ENCODE measurements around the gene CD164L2. TPM values are rescaled to one million over a fixed set of nuclear protein-coding genes. Genes with fewer than 3 reads are reported as not detected.

CD164L2 gene
- total RNA-seq, 2 donors from 2014 or later, result not detected

DNA sequence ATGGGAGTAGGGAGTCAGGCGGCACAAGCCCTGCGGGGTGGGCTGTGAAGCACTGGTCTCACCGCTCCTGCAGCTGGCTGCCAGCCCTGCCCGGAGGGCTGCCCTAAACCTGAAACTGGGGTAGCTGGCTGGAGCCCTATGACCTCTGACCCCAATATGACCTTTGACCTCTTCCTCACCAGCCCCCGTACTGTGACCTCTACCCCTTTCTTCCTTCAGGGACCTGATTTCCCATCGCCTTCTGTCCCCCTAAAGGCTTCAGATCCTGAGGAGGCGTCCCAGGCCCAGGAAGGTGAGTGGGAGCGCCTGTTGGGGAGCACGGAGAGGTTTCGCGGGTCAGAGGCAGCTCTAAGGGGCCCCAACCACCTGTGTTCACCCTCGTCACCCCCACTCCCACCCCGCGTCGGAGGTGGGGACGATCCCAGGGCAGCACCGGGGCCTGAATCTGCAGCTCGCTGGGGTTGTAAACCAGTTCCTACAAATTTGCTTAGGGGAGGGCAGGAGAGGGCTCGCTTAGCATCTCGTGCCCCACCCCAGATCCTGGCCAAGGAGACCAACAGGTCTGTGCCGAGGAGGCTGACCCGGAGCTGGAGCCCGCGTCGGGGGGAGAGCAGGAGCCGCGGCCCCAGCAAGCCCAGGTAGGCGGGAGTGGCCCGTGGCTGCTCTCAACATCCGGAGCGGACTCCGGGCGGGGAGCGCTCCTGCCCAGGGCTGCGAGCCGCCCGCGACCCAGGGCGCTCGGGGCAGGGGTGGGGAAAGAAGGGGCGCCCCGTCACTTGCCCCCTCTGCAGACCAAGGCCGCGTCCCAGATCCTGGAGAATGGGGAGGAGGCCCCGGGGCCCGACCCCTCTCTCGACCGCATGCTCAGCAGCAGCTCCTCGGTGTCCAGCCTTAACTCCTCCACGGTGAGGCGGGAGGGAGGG, 34.0 kb downstream of the CD164L2 start:
- ATAC-seq, result peak; percentile 76 to 78
- no peak for DNase-seq (ENCODE audit: low spot score in 2 of 2)
- Mint-ChIP-seq H3K36me3 (no peaks in the 10 kb centered on the region), H3K9me3 (no peaks in the 10 kb centered on the region), H3K27ac (no peak overlapping the region)

DNA sequence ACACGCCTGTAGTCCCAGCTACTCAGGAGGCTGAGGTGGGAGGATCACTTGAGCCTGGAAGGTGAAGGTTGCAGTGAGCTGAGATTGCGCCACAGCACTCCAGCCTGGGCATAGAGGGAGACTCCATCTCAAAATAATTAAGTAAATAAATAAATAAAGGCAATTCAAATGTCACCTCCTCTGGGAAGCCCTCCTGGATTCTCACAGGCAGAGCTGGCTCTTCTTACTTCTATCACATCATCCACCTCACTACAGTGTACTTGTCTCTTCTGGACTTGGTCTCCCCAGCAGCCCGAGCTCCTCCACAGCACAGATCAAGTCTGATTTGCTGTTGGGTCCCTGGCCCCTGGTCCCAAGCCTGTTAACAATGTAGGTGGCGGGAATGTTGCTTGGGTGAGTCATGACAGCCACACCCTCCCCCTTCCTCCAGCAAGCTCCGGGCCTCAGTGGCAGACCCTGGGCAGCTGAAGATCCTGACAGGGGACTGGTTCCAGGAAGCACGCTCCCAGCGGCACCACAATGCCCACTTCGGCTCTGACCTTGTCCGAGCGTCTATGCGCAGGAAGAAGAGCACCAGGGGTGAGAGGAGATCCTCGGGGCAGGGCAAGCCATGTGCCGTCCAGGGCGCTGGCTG, 36.0 kb downstream of the CD164L2 start:
- DNase-seq (ENCODE audit: low spot score in 2 of 2), result no peak
- no peaks in the 10 kb centered on the region for H3K9me3 Mint-ChIP-seq
- peaks cover 0 to 7% of the 10 kb centered on the region in 2 donors for H3K36me3 Mint-ChIP-seq
- H3K27ac Mint-ChIP-seq, result no peak overlapping the region
- ATAC-seq, result no peak

DNA sequence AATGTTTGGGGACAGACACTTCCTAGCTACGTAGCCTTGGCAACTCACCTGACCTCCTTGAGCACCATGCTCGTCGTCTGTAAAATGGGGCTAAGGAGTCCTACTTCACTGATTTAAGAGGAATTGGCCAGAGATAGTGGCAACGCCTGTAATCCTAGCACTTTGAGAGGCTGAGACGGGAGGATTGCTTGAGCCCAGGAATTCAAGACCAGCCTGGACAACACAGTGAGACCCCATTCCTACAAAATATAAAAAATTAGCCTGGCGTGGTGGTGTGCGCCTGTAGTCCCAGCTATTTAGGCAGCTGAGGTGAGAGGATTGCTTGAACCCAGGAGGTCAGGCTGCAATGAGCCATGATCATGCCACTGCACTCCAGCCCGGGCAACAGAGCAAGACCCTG, 36.8 kb downstream of the CD164L2 start:
- peaks cover 0 to 8% of the 10 kb centered on the region in 2 donors for H3K36me3 Mint-ChIP-seq
- DNase-seq (ENCODE audit: low spot score in 2 of 2) (no peak), ATAC-seq (no peak)
- H3K27ac Mint-ChIP-seq, result peak overlapping the region in 1 of 2 donors; percentile 41
- no peaks in the 10 kb centered on the region for H3K9me3 Mint-ChIP-seq

DNA sequence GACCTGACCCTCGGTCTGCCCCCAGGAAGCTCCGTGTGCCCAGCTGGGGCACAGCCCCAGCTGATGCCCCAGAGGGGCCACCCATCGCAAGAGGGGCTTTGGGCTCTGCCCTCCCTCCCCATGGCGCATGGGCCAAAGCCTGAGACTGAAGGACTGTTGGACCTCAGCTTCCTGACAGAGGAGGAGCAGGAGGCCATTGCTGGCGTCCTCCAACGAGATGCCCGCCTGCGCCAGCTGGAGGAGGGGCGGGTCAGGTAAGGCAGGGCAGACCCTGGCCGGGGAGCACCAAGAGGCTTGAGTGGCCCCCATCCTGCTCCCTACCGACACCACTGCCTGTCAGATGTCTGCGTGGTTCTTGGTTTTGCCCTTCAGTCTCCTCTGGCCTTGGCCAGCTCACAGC, 37.9 kb downstream of the CD164L2 start:
- no peak for ATAC-seq
- peaks cover 0 to 8% of the 10 kb centered on the region in 2 donors for H3K36me3 Mint-ChIP-seq
- H3K9me3 Mint-ChIP-seq, result no peaks in the 10 kb centered on the region
- no peak for DNase-seq (ENCODE audit: low spot score in 2 of 2)
- peak overlapping the region; percentile 33 to 88 for H3K27ac Mint-ChIP-seq

DNA sequence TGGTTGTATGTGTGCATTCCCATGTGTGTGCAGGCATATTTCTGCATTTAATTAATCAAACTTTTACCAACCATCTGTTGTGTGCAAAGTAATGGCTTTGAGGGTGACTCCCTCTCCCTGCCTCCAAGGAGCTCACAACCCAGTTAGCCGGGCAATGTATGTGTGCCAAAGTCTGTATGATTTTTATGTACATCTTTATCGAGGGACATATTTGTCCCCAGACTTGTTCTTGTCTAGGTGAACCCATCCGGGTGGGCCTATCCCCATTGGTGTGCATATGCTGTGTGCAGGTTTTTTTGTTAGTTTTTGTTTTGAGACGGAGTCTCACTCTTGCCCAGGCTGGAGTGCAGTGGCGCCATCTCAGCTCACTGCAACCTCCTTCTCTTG, 39.5 kb downstream of the CD164L2 start:
- Mint-ChIP-seq H3K36me3 (peaks cover 0 to 8% of the 10 kb centered on the region in 2 donors), H3K9me3 (no peaks in the 10 kb centered on the region), H3K27ac (peak overlapping the region; percentile 77 to 93)
- ATAC-seq (no peak), DNase-seq (ENCODE audit: low spot score in 2 of 2) (no peak)

DNA sequence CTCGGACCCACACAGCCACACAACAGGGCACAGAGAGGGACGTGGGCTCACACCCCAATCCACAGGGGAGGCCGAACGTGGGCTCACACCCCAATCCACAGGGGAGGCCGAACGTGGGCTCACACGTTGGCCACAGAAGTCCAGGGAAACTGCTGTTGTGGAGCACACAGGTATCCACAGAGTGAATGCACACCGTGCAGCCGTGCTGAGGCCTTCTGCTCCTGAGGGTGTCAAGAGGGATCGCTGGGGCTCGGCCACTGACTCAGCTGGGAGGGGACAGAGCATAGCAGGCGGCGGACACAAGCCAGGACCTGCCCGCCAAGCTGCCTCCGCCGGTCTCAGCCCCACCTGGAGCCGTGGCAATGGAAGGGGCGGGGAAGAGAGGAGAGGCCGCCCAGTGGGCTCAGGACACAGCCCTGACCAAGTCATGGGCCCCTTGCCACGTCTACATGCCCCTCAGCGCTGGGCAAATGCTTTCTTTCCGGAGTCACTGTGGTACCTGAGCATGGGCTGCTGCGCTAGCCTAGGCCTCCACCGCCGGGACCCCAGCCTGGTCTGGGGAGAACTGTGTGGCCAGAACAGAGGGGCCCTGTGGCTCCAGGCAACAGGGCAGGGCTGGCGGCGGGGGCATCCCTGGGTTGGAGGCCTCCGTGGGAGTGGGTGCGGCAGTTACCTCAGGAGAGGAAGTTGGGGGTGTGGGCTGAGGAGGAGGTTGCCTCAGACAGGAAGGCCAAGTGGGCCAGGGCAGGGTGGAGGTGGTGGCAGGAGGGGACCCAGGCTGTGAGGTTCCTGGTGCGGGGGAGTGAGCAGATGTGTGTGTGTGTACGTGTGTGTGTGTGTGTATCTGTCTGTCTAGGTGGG, 40.1 kb downstream of the CD164L2 start:
- Mint-ChIP-seq H3K36me3 (peaks cover 0 to 8% of the 10 kb centered on the region in 2 donors), H3K9me3 (no peaks in the 10 kb centered on the region), H3K27ac (peak overlapping the region; percentile 77 to 93)
- peak in 1 of 2 donors; percentile 51 for DNase-seq (ENCODE audit: low spot score in 2 of 2)
- ATAC-seq, result peak; percentile 55 to 57

DNA sequence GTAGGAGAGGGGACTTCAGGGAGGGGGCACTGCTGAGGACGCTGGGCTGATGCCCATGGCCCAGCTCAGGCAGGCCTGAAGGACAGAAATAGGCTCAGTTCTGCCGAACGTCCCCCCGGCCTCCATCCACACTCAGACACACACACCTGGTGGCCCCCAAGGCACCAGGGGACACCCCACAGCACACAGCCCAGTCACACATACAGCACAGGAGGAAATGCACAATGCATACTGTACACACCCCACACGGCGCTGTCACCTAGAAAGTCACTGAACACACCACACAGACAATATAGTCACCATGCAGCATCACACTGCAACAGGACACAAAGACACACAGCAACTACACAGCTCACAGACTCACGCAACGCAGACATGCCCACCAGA, 40.7 kb downstream of the CD164L2 start:
- no peak for DNase-seq (ENCODE audit: low spot score in 2 of 2)
- peak overlapping the region; percentile 77 to 93 for H3K27ac Mint-ChIP-seq
- no peaks in the 10 kb centered on the region for H3K9me3 Mint-ChIP-seq
- peak; percentile 63 to 74 for ATAC-seq
- H3K36me3 Mint-ChIP-seq, result peaks cover 0 to 8% of the 10 kb centered on the region in 2 donors

DNA sequence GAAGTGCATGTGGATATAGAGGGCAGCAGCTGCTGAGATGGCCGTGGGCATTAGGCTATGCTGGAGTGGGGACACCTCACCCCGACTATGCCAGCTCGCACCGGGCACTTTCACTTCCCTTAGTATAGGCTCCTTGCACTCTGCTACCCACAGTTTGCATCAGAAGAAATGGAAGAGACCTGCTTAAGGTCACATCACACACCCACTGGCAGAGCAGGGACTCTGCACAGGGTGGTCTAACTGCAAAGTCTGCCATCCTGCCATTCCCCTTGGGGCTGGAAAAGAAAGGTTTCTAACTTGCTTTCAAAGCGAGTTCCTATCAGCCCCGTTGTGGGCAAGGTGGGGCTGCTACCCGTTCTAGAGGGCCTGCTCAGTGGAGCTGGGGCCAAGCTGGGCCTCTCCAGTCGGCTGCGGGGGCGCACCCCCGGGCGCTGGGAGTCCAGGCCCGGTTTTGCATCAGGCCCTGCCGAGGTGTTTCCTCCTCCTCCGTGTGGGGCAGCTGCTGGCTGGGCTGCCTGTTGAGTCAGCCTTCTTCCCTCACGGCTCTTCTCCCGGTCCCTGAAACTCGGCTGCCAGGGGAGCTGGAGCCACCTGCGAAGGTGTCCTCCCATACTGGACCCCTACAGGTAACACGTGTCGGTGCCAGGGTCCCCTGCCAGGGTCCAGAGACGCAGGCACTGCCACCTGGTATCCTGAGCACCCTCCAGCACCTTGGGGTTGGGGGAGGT, 41.4 kb downstream of the CD164L2 start, which contains the start of gene SYTL1:
Gene SYTL1 (plus strand): TSS at position 498 of the 728 bp plus-strand sequence. CDS start 3,313 bp downstream, outside the sequence.
- ATAC-seq, result peak; percentile 57 to 71
- Mint-ChIP-seq H3K9me3 (no peaks in the 10 kb centered on the region), H3K27ac (peak within 1 kb of the TSS; percentile 84 to 93), H3K36me3 (peaks cover under 1 to 8% of the 10 kb centered on the region in 2 donors)
- DNase-seq (ENCODE audit: low spot score in 2 of 2), result peak; percentile 70 to 71

DNA sequence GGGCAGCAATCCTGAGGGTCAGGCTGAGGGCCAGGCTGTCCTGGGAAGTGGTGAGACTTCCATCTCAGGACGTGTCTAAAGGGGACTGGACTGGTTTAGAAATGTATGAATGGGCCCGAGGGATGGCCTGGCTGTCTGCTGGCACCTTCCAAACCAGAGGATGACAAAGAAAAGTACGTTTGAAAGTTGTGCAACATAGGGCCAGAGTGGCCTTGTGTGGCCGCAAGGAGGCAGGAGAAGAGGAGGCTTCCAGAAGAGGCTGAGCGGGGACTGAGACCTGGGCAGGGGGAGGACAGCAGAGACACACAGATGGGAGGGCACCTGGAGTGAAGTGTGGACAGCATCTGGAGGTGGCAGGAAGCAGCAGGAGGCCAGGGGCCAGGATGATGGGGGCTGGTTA, 43.9 kb downstream of the CD164L2 start:
- DNase-seq (ENCODE audit: low spot score in 2 of 2) (no peak), ATAC-seq (no peak)
- Mint-ChIP-seq H3K27ac (peak overlapping the region; percentile 81 to 93), H3K9me3 (no peaks in the 10 kb centered on the region), H3K36me3 (peaks cover 5 to 8% of the 10 kb centered on the region in 2 donors)

DNA sequence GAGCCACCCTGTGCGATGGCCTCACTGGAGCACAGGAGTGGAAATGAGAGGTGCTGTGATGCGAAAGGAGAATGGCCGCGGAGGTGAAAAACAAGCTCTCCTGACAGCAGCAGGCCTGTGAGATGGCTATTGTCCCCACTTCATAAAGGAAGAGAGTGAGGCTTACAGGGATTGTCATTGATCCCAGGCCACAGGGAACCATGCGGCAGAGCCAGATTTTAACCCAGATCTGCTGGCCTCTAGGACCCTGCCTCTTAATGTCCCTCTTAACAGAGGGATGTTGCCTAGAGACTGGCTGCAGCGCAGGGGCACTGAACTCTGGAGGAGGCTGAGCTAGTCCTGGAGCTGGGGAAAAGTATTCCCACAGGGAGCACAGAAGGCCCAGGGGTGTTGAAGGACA, 44.4 kb downstream of the CD164L2 start:
- peak overlapping the region; percentile 81 to 93 for H3K27ac Mint-ChIP-seq
- H3K9me3 Mint-ChIP-seq, result no peaks in the 10 kb centered on the region
- no peak for ATAC-seq
- peaks cover 5 to 8% of the 10 kb centered on the region in 2 donors for H3K36me3 Mint-ChIP-seq
- no peak for DNase-seq (ENCODE audit: low spot score in 2 of 2)

DNA sequence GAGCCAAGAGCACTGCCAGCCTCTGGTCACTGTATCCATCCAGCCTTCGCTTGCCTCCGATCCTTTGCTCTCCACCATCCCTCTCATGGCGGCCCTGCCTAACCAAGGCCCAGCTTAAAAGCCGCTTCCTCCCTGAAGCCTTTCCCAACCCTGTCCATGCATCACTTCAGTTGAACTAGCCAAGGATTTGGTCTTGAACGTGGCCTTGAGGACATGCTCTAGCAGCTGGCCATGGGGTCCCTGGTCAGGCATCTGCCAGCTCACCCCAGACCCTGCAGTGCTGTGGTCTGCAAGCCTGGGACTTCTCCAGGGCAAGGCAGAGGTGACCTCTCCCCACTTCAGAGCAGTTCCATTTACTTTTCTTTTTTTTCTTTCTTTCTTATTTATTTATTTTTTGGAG, 46.4 kb downstream of the CD164L2 start:
- ATAC-seq (no peak), DNase-seq (ENCODE audit: low spot score in 2 of 2) (no peak)
- no peaks in the 10 kb centered on the region for H3K9me3 Mint-ChIP-seq
- peaks cover 0 to 5% of the 10 kb centered on the region in 2 donors for H3K36me3 Mint-ChIP-seq
- no peak overlapping the region for H3K27ac Mint-ChIP-seq

DNA sequence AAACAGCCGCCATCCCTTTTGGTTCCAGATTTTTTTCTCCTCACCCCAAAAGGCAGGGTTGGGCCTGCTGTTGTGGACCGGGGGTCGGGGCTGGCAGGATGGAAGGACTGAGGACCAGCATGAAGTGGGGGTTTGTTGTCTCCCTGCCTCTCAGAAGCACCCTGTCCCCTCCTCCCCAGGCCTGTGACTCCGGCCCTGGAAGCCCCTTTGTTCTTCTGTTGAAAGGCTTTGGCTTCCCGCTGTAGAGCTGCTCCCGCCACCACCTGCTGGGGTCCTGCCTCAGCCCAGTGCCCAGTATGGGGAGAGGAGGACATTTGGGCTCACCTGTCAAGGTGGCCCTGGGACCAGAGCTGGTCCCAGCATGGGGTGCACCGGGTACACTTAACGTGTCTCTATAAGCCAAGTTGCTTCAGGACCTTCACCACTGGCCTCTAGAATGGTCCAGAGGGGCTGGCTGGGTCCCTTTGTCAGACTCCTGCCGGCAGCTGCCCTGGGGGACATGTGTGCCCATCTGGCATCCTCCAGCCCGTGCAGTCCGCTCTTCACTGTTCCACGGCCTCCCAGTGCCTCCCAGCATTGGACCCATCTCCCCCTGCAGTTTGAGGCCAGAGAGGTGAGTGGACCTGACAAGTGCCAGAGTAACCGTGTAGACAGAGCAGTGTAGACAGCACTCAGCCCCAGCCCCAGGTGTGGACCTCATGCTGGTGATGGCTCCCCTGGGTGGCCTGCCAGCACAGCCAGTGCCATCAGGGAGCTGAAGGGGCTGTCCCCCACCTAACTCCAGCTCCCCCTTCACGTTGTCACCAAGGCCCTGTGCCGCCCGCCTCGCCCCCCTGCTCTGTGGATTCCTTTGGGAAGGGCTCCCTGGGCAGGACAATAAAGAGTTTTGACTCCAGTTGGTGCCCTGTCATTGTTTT, 47.4 kb downstream of the CD164L2 start:
- no peak for ATAC-seq
- H3K9me3 Mint-ChIP-seq, result no peaks in the 10 kb centered on the region
- H3K27ac Mint-ChIP-seq, result peak overlapping the region; percentile 36 to 52
- peaks cover 0 to 5% of the 10 kb centered on the region in 2 donors for H3K36me3 Mint-ChIP-seq
- no peak for DNase-seq (ENCODE audit: low spot score in 2 of 2)

DNA sequence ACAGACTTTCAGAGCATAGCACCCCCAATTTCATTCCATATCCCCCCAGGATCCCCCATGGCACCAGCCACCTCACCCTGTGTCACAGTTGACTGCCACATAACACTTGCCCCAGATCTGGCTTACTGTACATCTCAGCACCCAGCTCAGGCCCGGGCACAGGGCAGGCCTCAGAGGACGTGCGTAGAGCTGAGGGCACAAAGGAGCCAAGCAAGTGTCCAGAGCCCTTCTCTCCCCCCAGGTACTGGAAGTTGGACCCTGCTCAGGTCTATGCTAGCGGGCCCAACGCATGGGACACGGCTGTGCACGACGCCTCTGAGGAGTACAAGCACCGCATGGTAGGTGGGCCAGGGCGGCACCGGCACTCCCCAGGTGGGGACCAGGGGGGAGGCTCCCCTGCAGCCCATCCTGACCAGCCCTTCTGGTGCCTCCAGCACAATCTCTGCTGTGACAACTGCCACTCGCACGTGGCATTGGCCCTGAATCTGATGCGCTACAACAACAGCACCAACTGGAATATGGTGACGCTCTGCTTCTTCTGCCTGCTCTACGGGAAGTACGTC, 49.3 kb downstream of the CD164L2 start:
- no peak for ATAC-seq
- Mint-ChIP-seq H3K27ac (no peak overlapping the region), H3K9me3 (no peaks in the 10 kb centered on the region), H3K36me3 (peaks cover 0 to 5% of the 10 kb centered on the region in 2 donors)
- no peak for DNase-seq (ENCODE audit: low spot score in 2 of 2)

DNA sequence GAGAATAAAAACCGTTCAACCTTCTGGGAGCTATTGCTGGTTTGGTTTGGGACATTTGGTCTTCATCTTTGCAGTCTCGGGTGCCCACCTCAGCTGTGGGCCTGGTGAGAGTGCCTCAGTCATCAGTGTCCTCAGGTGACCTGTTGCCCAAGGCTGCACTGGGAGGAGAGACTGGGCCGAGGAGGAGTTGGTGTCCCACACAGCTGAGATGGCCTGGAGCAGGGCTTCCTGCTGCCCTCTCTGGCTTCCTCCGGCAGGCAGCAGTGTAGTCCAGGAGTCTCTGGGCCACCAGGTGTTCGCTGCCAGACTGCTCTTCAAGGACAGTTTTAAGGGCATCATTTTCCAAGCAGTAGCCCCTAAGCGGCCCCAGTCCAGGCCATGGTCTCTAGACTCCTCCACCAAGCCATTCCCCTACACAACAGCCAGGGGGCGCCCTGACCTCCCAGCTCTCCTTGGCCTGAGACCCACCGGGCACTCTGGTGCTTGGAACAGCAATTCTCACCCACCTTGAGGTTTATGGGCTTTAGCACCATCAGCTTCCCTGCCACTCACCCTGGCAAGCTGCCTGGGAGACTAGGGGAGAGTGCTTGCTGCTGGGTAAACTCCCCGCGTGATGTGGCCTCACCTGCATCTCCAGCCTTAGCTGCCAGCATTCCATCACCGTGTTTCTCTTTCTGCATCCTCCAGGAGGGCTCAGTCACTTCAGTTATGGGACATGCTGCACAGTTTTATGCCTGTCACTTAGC, 50.4 kb downstream of the CD164L2 start:
- H3K36me3 Mint-ChIP-seq, result peaks cover 0 to 5% of the 10 kb centered on the region in 2 donors
- peak overlapping the region; percentile 17 to 41 for H3K27ac Mint-ChIP-seq
- peak in 1 of 2 donors; percentile 68 for DNase-seq (ENCODE audit: low spot score in 2 of 2)
- peak; percentile 77 to 88 for ATAC-seq
- H3K9me3 Mint-ChIP-seq, result no peaks in the 10 kb centered on the region
